Mesenchymal stem cell (in vitro differentiated cells and primary cell): ENCODE measurements around the gene SETD1B.

Source experiments
- DNase-seq: peaks from one replicate; pipeline ENCODE4 v3.0.0-alpha.2; 2013
- H2AFZ ChIP-seq: one replicate; pipeline ENCODE4 v1.6.1; 2013; ENCODE audit warnings: low read depth, mild to moderate bottlenecking, control low read depth, inconsistent platforms, low read length, moderate library complexity
- H2AK5ac ChIP-seq: 2 replicates; pipeline ENCODE4 v1.6.1; 2013; ENCODE audit warnings: low read length, moderate library complexity, mild to moderate bottlenecking, inconsistent platforms; ENCODE audit not compliant: severe bottlenecking
- H2BK120ac ChIP-seq: one replicate; pipeline ENCODE4 v1.6.1; 2013; ENCODE audit warnings: low read depth, mild to moderate bottlenecking, inconsistent platforms, low read length, moderate library complexity
- H2BK12ac ChIP-seq, 2 experiments: one replicate each; pipeline ENCODE4 v1.6.1; 2013; ENCODE audit warnings: inconsistent platforms in 2 of 2, low read length in 2 of 2, mild to moderate bottlenecking in 2 of 2, moderate library complexity in 2 of 2, control low read depth in 1 of 2
- H2BK15ac ChIP-seq: one replicate; pipeline ENCODE4 v1.6.1; 2013; ENCODE audit warnings: mild to moderate bottlenecking, low read depth, inconsistent platforms; ENCODE audit not compliant: poor library complexity, severe bottlenecking
- H2BK5ac ChIP-seq: 2 replicates; pipeline ENCODE4 v1.6.1; 2013; ENCODE audit warnings: low read depth, mild to moderate bottlenecking, low read length, control low read depth, inconsistent platforms; ENCODE audit not compliant: poor library complexity, severe bottlenecking
- H3K14ac ChIP-seq, 2 experiments: one replicate each; pipeline ENCODE4 v1.6.1; 2013; ENCODE audit warnings: inconsistent platforms in 2 of 2, low read length in 2 of 2, control low read depth in 1 of 2, mild to moderate bottlenecking in 1 of 2, moderate library complexity in 1 of 2
- H3K18ac ChIP-seq, 2 experiments: one replicate each; pipeline ENCODE4 v1.6.1; 2013; ENCODE audit warnings: inconsistent platforms in 2 of 2, low read length in 2 of 2, control low read depth in 1 of 2, low read depth in 1 of 2, mild to moderate bottlenecking in 1 of 2
- H3K23ac ChIP-seq, 2 experiments: one replicate each; pipeline ENCODE4 v1.6.1; 2013; ENCODE audit warnings: inconsistent platforms in 2 of 2, low read length in 2 of 2, mild to moderate bottlenecking in 2 of 2, moderate library complexity in 2 of 2, control low read depth in 1 of 2
- H3K27ac ChIP-seq: 2 replicates; pipeline ENCODE4 v1.5.1; 2013; ENCODE audit warnings: mild to moderate bottlenecking, moderate library complexity, low read length, control low read depth, inconsistent platforms; ENCODE audit not compliant: poor library complexity, severe bottlenecking
- H3K27me3 ChIP-seq, 2 experiments: 2 replicates each; pipeline versions ENCODE4 v1.6.1 to v1.7.0; 2013; ENCODE audit warnings: low read length in 2 of 2, mild to moderate bottlenecking in 2 of 2, moderate library complexity in 2 of 2, control low read depth in 1 of 2, inconsistent platforms in 1 of 2; ENCODE audit not compliant: control insufficient read depth in 1 of 2, insufficient read depth in 1 of 2
- H3K36me3 ChIP-seq, 2 experiments: 2 replicates each; pipeline versions ENCODE4 v1.6.1 to v1.7.0; 2013; ENCODE audit warnings: low read length in 2 of 2, control low read depth in 1 of 2, inconsistent platforms in 1 of 2, low read depth in 1 of 2, mild to moderate bottlenecking in 1 of 2; ENCODE audit not compliant: insufficient read depth in 2 of 2, control insufficient read depth in 1 of 2
- H3K4ac ChIP-seq, 2 experiments: one replicate each; pipeline ENCODE4 v1.6.1; 2013; ENCODE audit warnings: inconsistent platforms in 2 of 2, low read length in 2 of 2, mild to moderate bottlenecking in 2 of 2, moderate library complexity in 2 of 2, control low read depth in 1 of 2, low read depth in 1 of 2
- H3K4me1 ChIP-seq: 2 replicates; pipeline ENCODE4 v1.6.1; 2013; ENCODE audit warnings: low read depth, low read length, control low read depth; ENCODE audit not compliant: control insufficient read depth, insufficient read depth
- H3K4me2 ChIP-seq: 2 replicates; pipeline ENCODE4 v1.6.1; 2013; ENCODE audit warnings: low read length, mild to moderate bottlenecking, inconsistent platforms; ENCODE audit not compliant: poor library complexity, severe bottlenecking
- H3K4me3 ChIP-seq, 2 experiments: 2 replicates each; pipeline versions ENCODE4 v1.5.1 to v1.7.0; 2013; ENCODE audit warnings: low read length in 2 of 2, mild to moderate bottlenecking in 2 of 2, control low read depth in 1 of 2, low read depth in 1 of 2; ENCODE audit not compliant: insufficient read depth in 1 of 2
- H3K79me1 ChIP-seq: replicated peaks from 2 replicates; pipeline ENCODE4 v1.6.1; 2013; ENCODE audit warnings: mild to moderate bottlenecking, control low read depth, low read length, inconsistent platforms; ENCODE audit not compliant: poor library complexity, severe bottlenecking
- H3K9ac ChIP-seq: 2 replicates; pipeline ENCODE4 v1.7.0; 2013; ENCODE audit warnings: mild to moderate bottlenecking, low read length, moderate library complexity
- H3K9me3 ChIP-seq: 2 replicates; pipeline ENCODE4 v1.7.0; 2013; ENCODE audit warnings: mild to moderate bottlenecking, low read length; ENCODE audit not compliant: control insufficient read depth
- H4K8ac ChIP-seq: one replicate; pipeline ENCODE4 v1.6.1; 2013; ENCODE audit warnings: inconsistent platforms, mild to moderate bottlenecking, low read length, moderate library complexity
- H4K91ac ChIP-seq: one replicate; pipeline ENCODE4 v1.6.1; 2013; ENCODE audit warnings: mild to moderate bottlenecking, low read length, inconsistent platforms
- WGBS: methylation state at CpG from one replicate; pipeline ENCODE4 v1.1.7; 2013; ENCODE audit warnings: mixed read lengths; 5-methylcytosine and 5-hydroxymethylcytosine counted together

Gene SETD1B

GRCh38 chr12:121794534-121795033 is 9.2 kb upstream of the SETD1B start:
- no peak overlapping the region for H2AFZ ChIP-seq
- peak overlapping the region; percentile 31 for H2BK15ac ChIP-seq
- no peak overlapping the region for H2BK5ac ChIP-seq
- H4K91ac ChIP-seq = peak overlapping the region; percentile 55
- H3K79me1 ChIP-seq = peaks cover 20% of the 10 kb centered on the region
- H3K23ac ChIP-seq = no peak overlapping the region
- 5% methylated on average over 12 of the region's 13 CpGs for WGBS
- no peaks in the 10 kb centered on the region for H3K27me3 ChIP-seq
- H2BK120ac ChIP-seq = no peak overlapping the region
- peak overlapping the region; percentile 74 to 79 for H3K18ac ChIP-seq
- H3K36me3 ChIP-seq = peaks cover 17 to 46% of the 10 kb centered on the region in 2 experiments
- no peak for DNase-seq
- H3K4ac ChIP-seq = peak overlapping the region; percentile 71 to 88
- peak overlapping the region; percentile 72 for H3K4me2 ChIP-seq
- H3K4me1 ChIP-seq = peaks cover 79% of the 10 kb centered on the region
- H4K8ac ChIP-seq = peak overlapping the region; percentile 93
- H3K14ac ChIP-seq = no peak overlapping the region
- H3K4me3 ChIP-seq = peak overlapping the region in 1 of 2 experiments; percentile 78
- H2AK5ac ChIP-seq = peak overlapping the region; percentile 69
- no peaks in the 10 kb centered on the region for H3K9me3 ChIP-seq
- H3K27ac ChIP-seq = peak overlapping the region; percentile 69
- peak overlapping the region; percentile 99 for H3K9ac ChIP-seq
- H2BK12ac ChIP-seq = no peak overlapping the region

- peak overlapping the region; percentile 15 for H4K8ac ChIP-seq
- no peaks in the 10 kb centered on the region for H3K27me3 ChIP-seq
- H3K4me2 ChIP-seq = no peak overlapping the region
- H3K79me1 ChIP-seq = peaks cover 20% of the 10 kb centered on the region
- no peak overlapping the region for H2BK15ac ChIP-seq
- H2AFZ ChIP-seq = no peak overlapping the region
- peak overlapping the region; percentile 69 for H3K27ac ChIP-seq
- 50% methylated on average over 14 of the region's 15 CpGs for WGBS
- H2BK12ac ChIP-seq = peak overlapping the region in 1 of 2 experiments; percentile 27
- H3K9ac ChIP-seq = peak overlapping the region; percentile 99
- H4K91ac ChIP-seq = peak overlapping the region; percentile 23
- no peak overlapping the region for H3K23ac ChIP-seq
- peaks cover 17 to 41% of the 10 kb centered on the region in 2 experiments for H3K36me3 ChIP-seq
- H2BK5ac ChIP-seq = no peak overlapping the region
- peak overlapping the region in 1 of 2 experiments; percentile 78 for H3K4me3 ChIP-seq
- no peak overlapping the region for H3K4ac ChIP-seq
- peaks cover 72% of the 10 kb centered on the region for H3K4me1 ChIP-seq
- H2AK5ac ChIP-seq = peak overlapping the region; percentile 33
- H3K14ac ChIP-seq = no peak overlapping the region
- no peak overlapping the region for H3K18ac ChIP-seq
- no peak overlapping the region for H2BK120ac ChIP-seq
- no peaks in the 10 kb centered on the region for H3K9me3 ChIP-seq
- DNase-seq = peak; percentile 87
Observed at GRCh38 chr12:121795034-121795968, 8.5 kb upstream of the SETD1B start.

- H3K4me1 ChIP-seq = peaks cover 63% of the 10 kb centered on the region
- H3K4me3 ChIP-seq = peak overlapping the region; percentile 14 to 76
- H3K4me2 ChIP-seq = peak overlapping the region; percentile 13
- peak; percentile 92 for DNase-seq
- H3K27ac ChIP-seq = peak overlapping the region; percentile 52
- peak overlapping the region; percentile 99 for H3K9ac ChIP-seq
- H3K9me3 ChIP-seq = no peaks in the 10 kb centered on the region
- H2BK5ac ChIP-seq = no peak overlapping the region
- peak overlapping the region; percentile 76 for H2AK5ac ChIP-seq
- no peak overlapping the region for H4K8ac ChIP-seq
- H3K23ac ChIP-seq = no peak overlapping the region
- H3K14ac ChIP-seq = no peak overlapping the region
- H3K18ac ChIP-seq = peak overlapping the region; percentile 29 to 84
- H3K36me3 ChIP-seq = peaks cover 17 to 32% of the 10 kb centered on the region in 2 experiments
- no peaks in the 10 kb centered on the region for H3K27me3 ChIP-seq
- no peak overlapping the region for H2BK120ac ChIP-seq
- H2BK15ac ChIP-seq = no peak overlapping the region
- peak overlapping the region in 1 of 2 experiments; percentile 78 for H3K4ac ChIP-seq
- WGBS = 36% methylated on average over 28 of the region's 39 CpGs
- H4K91ac ChIP-seq = peak overlapping the region; percentile 57
- H3K79me1 ChIP-seq = peaks cover 12% of the 10 kb centered on the region
- no peak overlapping the region for H2AFZ ChIP-seq
- H2BK12ac ChIP-seq = peak overlapping the region; percentile 17 to 49
Observed at GRCh38 chr12:121796855-121797751, 6.7 kb upstream of the SETD1B start.
